Measurements from ENCODE around the gene GUCY1A1. TPM values are rescaled to one million over a fixed set of nuclear protein-coding genes. Genes with fewer than 3 reads are reported as not detected.

GUCY1A1 gene
- polyA plus RNA-seq, 1 donor from 2014 or later, result 13.6 TPM

- Histone ChIP-seq H3K9ac (ENCODE audit: low read length) (no peak overlapping the region), H3K4me3 (ENCODE audit: low read length) (no peak overlapping the region), H3K9me2 (ENCODE audit: insufficient read depth, low read length) (no peaks in the 10 kb centered on the region), H3K27me3 (ENCODE audit: insufficient read depth, low read depth, low read length) (no peaks in the 10 kb centered on the region), H3K36me3 (ENCODE audit: insufficient read depth, low read length) (no peaks in the 10 kb centered on the region), H4K20me1 (ENCODE audit: insufficient read depth) (no peaks in the 10 kb centered on the region), H2AFZ (ENCODE audit: low read depth, low read length) (no peak overlapping the region), H3K79me2 (replicated peaks; ENCODE audit: insufficient read depth, low read length) (no peaks in the 10 kb centered on the region), H3F3A (ENCODE audit: insufficient read depth, low read length, poor library complexity, severe bottlenecking) (no peaks in the 10 kb centered on the region), H3K9me3 (ENCODE audit: low read length) (no peaks in the 10 kb centered on the region), H3K4me2 (ENCODE audit: low read length) (no peak overlapping the region), H3K27ac (ENCODE audit: low read length) (no peak overlapping the region)
- TF ChIP-seq POLR2AphosphoS5 (IDR thresholded peaks at IDR 0.05) (peak; percentile 50), CTCF (IDR thresholded peaks at IDR 0.05; ENCODE audit: poor library complexity, severe bottlenecking) (no peak), EP300 (conservative IDR thresholded peaks at IDR 0.05; ENCODE audit: poor library complexity, severe bottlenecking) (peak; percentile 54), EZH2 (IDR thresholded peaks at IDR 0.05; ENCODE audit: borderline replicate concordance, insufficient read depth, low read length, poor library complexity, severe bottlenecking) (no peak)
- TF ChIP-seq, protein P1, sequence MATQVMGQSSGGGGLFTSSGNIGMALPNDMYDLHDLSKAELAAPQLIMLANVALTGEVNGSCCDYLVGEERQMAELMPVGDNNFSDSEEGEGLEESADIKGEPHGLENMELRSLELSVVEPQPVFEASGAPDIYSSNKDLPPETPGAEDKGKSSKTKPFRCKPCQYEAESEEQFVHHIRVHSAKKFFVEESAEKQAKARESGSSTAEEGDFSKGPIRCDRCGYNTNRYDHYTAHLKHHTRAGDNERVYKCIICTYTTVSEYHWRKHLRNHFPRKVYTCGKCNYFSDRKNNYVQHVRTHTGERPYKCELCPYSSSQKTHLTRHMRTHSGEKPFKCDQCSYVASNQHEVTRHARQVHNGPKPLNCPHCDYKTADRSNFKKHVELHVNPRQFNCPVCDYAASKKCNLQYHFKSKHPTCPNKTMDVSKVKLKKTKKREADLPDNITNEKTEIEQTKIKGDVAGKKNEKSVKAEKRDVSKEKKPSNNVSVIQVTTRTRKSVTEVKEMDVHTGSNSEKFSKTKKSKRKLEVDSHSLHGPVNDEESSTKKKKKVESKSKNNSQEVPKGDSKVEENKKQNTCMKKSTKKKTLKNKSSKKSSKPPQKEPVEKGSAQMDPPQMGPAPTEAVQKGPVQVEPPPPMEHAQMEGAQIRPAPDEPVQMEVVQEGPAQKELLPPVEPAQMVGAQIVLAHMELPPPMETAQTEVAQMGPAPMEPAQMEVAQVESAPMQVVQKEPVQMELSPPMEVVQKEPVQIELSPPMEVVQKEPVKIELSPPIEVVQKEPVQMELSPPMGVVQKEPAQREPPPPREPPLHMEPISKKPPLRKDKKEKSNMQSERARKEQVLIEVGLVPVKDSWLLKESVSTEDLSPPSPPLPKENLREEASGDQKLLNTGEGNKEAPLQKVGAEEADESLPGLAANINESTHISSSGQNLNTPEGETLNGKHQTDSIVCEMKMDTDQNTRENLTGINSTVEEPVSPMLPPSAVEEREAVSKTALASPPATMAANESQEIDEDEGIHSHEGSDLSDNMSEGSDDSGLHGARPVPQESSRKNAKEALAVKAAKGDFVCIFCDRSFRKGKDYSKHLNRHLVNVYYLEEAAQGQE (IDR thresholded peaks at IDR 0.05; ENCODE audit: borderline replicate concordance), result peak; percentile 91
Measured at GRCh38 chr4:155674669-155675071, 8.0 kb downstream of the GUCY1A1 start.

GRCh38 chr4:155675709-155676429, 9.2 kb downstream of the GUCY1A1 start:
- no peak overlapping the region for H3K4me3 ChIP-seq (ENCODE audit: low read length)
- H3K79me2 ChIP-seq (replicated peaks; ENCODE audit: insufficient read depth, low read length), result no peaks in the 10 kb centered on the region
- no peaks in the 10 kb centered on the region for H3K9me3 ChIP-seq (ENCODE audit: low read length)
- TF ChIP-seq RAD21 (conservative IDR thresholded peaks at IDR 0.05) (no peak), EP300 (conservative IDR thresholded peaks at IDR 0.05; ENCODE audit: poor library complexity, severe bottlenecking) (no peak), TAF1 (IDR thresholded peaks at IDR 0.05; ENCODE audit: low read depth) (no peak)
- TF ChIP-seq, protein P1 (IDR thresholded peaks at IDR 0.05; ENCODE audit: borderline replicate concordance), result no peak
- no peaks in the 10 kb centered on the region for H4K20me1 ChIP-seq (ENCODE audit: insufficient read depth)
- no peak overlapping the region for H2AFZ ChIP-seq (ENCODE audit: low read depth, low read length)
- no peaks in the 10 kb centered on the region for H3K27me3 ChIP-seq (ENCODE audit: insufficient read depth, low read depth, low read length)
- no peaks in the 10 kb centered on the region for H3F3A ChIP-seq (ENCODE audit: insufficient read depth, low read length, poor library complexity, severe bottlenecking)
- H3K9me2 ChIP-seq (ENCODE audit: insufficient read depth, low read length), result no peaks in the 10 kb centered on the region
- H3K36me3 ChIP-seq (ENCODE audit: insufficient read depth, low read length), result no peaks in the 10 kb centered on the region
- H3K9ac ChIP-seq (ENCODE audit: low read length), result no peak overlapping the region
- no peak overlapping the region for H3K4me2 ChIP-seq (ENCODE audit: low read length)
- H3K27ac ChIP-seq (ENCODE audit: low read length), result no peak overlapping the region

Data from neural cell (in vitro differentiated cells).